ENCODE results near the gene PPP1R16B. TPM values are rescaled to one million over a fixed set of nuclear protein-coding genes. Genes with fewer than 3 reads are reported as not detected.
"Not testable (repeated sequence)": the region's sequence is repeated elsewhere in the genome, so short reads cannot be mapped to it uniquely, and the experiment has no call there.

The PPP1R16B gene
- total RNA-seq, 1 experiment from 2014 or later: not detected

GRCh38 chr20:38853759-38854158, 48.3 kb downstream of the PPP1R16B start:
- no peak for DNase-seq (ENCODE audit: low spot score)

- DNase-seq (ENCODE audit: low spot score): no peak
Measured at GRCh38 chr20:38854654-38855066, 49.2 kb downstream of the PPP1R16B start.

- DNase-seq (ENCODE audit: low spot score): no peak
Measured at GRCh38 chr20:38855356-38855755, 49.9 kb downstream of the PPP1R16B start.

GRCh38 chr20:38856570-38856969, 51.1 kb downstream of the PPP1R16B start:
- DNase-seq (ENCODE audit: low spot score): no peak

GRCh38 chr20:38857703-38858102, 52.2 kb downstream of the PPP1R16B start:
- DNase-seq (ENCODE audit: low spot score): no peak

- no peak for DNase-seq (ENCODE audit: low spot score)
Measured at GRCh38 chr20:38859070-38859690, 53.7 kb downstream of the PPP1R16B start.

- DNase-seq (ENCODE audit: low spot score): not testable (repeated sequence)
Measured at GRCh38 chr20:38859857-38860256, 54.4 kb downstream of the PPP1R16B start.

GRCh38 chr20:38861071-38861401, 55.5 kb downstream of the PPP1R16B start:
- no peak for DNase-seq (ENCODE audit: low spot score)

- no peak for DNase-seq (ENCODE audit: low spot score)
Measured at GRCh38 chr20:38862226-38862625, 56.7 kb downstream of the PPP1R16B start.

GRCh38 chr20:38863024-38863851, 57.7 kb downstream of the PPP1R16B start:
- DNase-seq (ENCODE audit: low spot score): no peak

- DNase-seq (ENCODE audit: low spot score): no peak
Measured at GRCh38 chr20:38864662-38865061, 59.2 kb downstream of the PPP1R16B start.

GRCh38 chr20:38866265-38867061, 61.0 kb downstream of the PPP1R16B start:
- no peak for DNase-seq (ENCODE audit: low spot score)

GRCh38 chr20:38867062-38867359, 61.5 kb downstream of the PPP1R16B start:
- no peak for DNase-seq (ENCODE audit: low spot score)

GRCh38 chr20:38870733-38871559, 65.4 kb downstream of the PPP1R16B start:
- DNase-seq (ENCODE audit: low spot score): peak; percentile 37

GRCh38 chr20:38871560-38871953, 66.1 kb downstream of the PPP1R16B start:
- DNase-seq (ENCODE audit: low spot score): no peak

GRCh38 chr20:38872036-38872435, 66.5 kb downstream of the PPP1R16B start:
- DNase-seq (ENCODE audit: low spot score): no peak

- DNase-seq (ENCODE audit: low spot score): no peak
Measured at GRCh38 chr20:38872491-38873049, 67.1 kb downstream of the PPP1R16B start.

GRCh38 chr20:38873050-38873581, 67.6 kb downstream of the PPP1R16B start:
- DNase-seq (ENCODE audit: low spot score): no peak

- no peak for DNase-seq (ENCODE audit: low spot score)
Measured at GRCh38 chr20:38874460-38875174, 69.1 kb downstream of the PPP1R16B start.

GRCh38 chr20:38875175-38875993, 69.9 kb downstream of the PPP1R16B start:
- no peak for DNase-seq (ENCODE audit: low spot score)

Measured in H4 (cell line).